Hepatocyte (in vitro differentiated cells): Measurements from ENCODE around the gene NUDT16L1. TPM values are rescaled to one million over a fixed set of nuclear protein-coding genes. Genes with fewer than 3 reads are reported as not detected.

Experiments used
- DNase-seq: peaks from one replicate; pipeline ENCODE4 v3.0.0-alpha.2; 2016; ENCODE audit warnings: low spot score
- H2AFZ ChIP-seq: fragments of 200-600 bp; sonication (generic); 2 replicates; pipeline ENCODE4 v1.6.0; 2016; ENCODE audit warnings: antibody characterized with exemption, mild to moderate bottlenecking
- H3K27ac ChIP-seq: fragments of 200-600 bp; sonication (generic); 2 replicates; pipeline ENCODE4 v1.5.1; 2016; ENCODE audit warnings: mild to moderate bottlenecking
- H3K27me3 ChIP-seq: fragments of 200-600 bp; sonication (generic); 2 replicates; pipeline ENCODE4 v1.6.1; 2016
- H3K36me3 ChIP-seq: fragments of 200-600 bp; sonication (generic); replicated peaks from 2 replicates; pipeline ENCODE4 v1.5.1; 2016; ENCODE audit warnings: low read depth; ENCODE audit not compliant: insufficient read depth
- H3K4me1 ChIP-seq: fragments of 200-600 bp; sonication (generic); 2 replicates; pipeline ENCODE4 v1.5.1; 2016; ENCODE audit warnings: mild to moderate bottlenecking, moderate library complexity; ENCODE audit not compliant: insufficient read depth
- H3K4me2 ChIP-seq: fragments of 200-600 bp; sonication (generic); 2 replicates; pipeline ENCODE4 v1.6.0; 2016
- H3K4me3 ChIP-seq: fragments of 200-600 bp; sonication (generic); 2 replicates; pipeline ENCODE4 v1.5.1; 2016; ENCODE audit warnings: mild to moderate bottlenecking
- H3K79me2 ChIP-seq: fragments of 200-600 bp; sonication (generic); 2 replicates; pipeline ENCODE4 v1.6.0; 2017; ENCODE audit warnings: mild to moderate bottlenecking
- H3K9me2 ChIP-seq: fragments of 200-600 bp; sonication (generic); replicated peaks from 2 replicates; pipeline ENCODE4 v1.6.0; 2017; ENCODE audit warnings: mild to moderate bottlenecking; ENCODE audit not compliant: insufficient read depth
- H3K9me3 ChIP-seq: fragments of 200-600 bp; sonication (generic); 2 replicates; pipeline ENCODE4 v1.5.1; 2016; ENCODE audit warnings: low read depth, mild to moderate bottlenecking
- H4K20me1 ChIP-seq: fragments of 200-600 bp; sonication (generic); 2 replicates; pipeline ENCODE4 v1.6.0; 2016; ENCODE audit warnings: mild to moderate bottlenecking; ENCODE audit not compliant: insufficient read depth, poor library complexity, severe bottlenecking
- EZH2 ChIP-seq: fragments of 200-600 bp; sonication (generic); IDR thresholded peaks from 2 replicates; pipeline ENCODE4 v1.6.1; 2016; ENCODE audit warnings: antibody characterized with exemption, mild to moderate bottlenecking, borderline replicate concordance
- EZH2phosphoT487 ChIP-seq: fragments of 200-600 bp; sonication (generic); IDR thresholded peaks from one replicate; pipeline ENCODE4 v1.6.1; 2018; ENCODE audit warnings: antibody characterized with exemption, mild to moderate bottlenecking, low read depth, moderate library complexity; ENCODE audit not compliant: unreplicated experiment, severe bottlenecking
- WGBS: methylation state at CpG from one replicate; pipeline ENCODE4 v1.1.6; 2016; ENCODE audit warnings: low lambda C conversion rate; ENCODE audit errors: missing lambda C conversion rate; 5-methylcytosine and 5-hydroxymethylcytosine counted together
- polyA plus RNA-seq: library from polyadenylated mRNA; unstranded; fragments of >200 nt; fragmentation: Nextera tagmentation; extraction: Ambion mirVana; gene quantifications from 2 replicates; pipeline ENCODE4 v1.2.1, GENCODE V29; 2016
- total RNA-seq: library from RNA; depleted of rRNA; stranded (reverse); fragments of >200 nt; gene quantifications from 2 replicates; pipeline ENCODE4 v1.2.3, GENCODE V29; 2014
- TF ChIP-seq, protein P1 (sequence below): fragments of 200-600 bp; sonication (generic); IDR thresholded peaks from 2 replicates; pipeline ENCODE4 v1.5.1; 2016; ENCODE audit warnings: antibody characterized with exemption, mild to moderate bottlenecking; ENCODE audit not compliant: poor library complexity

NUDT16L1 gene
- total and polyA plus RNA-seq, 2 experiments from 2014 or later, result 54.8 to 80.5 TPM

DNA sequence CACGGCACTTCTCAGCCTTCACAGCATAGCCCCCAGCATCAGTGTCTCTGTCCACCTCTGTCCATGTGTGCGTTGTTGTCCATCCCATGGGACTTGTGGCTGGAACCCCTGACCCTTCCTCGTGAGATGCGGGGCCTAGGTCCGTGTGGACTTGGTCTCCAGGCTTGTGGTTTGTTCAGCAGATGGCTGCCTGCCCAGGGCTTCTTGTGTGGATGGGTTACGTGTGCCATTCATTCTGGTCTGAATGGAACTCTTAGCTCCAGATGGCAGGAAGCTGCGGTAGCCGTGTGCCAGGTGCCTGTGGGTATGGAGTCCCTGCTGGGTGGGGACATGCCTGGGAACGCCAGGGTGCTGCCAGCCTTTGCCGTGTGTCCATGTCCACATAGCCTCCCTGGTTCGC is 31.7 kb upstream of the NUDT16L1 start:
- 88% methylated on average over 11 of the region's 11 CpGs for WGBS
- H3K9me2 ChIP-seq, result no peaks in the 10 kb centered on the region
- no peak for DNase-seq
- H2AFZ ChIP-seq, result no peak overlapping the region
- no peaks in the 10 kb centered on the region for H3K27me3 ChIP-seq
- no peaks in the 10 kb centered on the region for H4K20me1 ChIP-seq
- no peak for TF ChIP-seq EZH2
- TF ChIP-seq, protein P1, sequence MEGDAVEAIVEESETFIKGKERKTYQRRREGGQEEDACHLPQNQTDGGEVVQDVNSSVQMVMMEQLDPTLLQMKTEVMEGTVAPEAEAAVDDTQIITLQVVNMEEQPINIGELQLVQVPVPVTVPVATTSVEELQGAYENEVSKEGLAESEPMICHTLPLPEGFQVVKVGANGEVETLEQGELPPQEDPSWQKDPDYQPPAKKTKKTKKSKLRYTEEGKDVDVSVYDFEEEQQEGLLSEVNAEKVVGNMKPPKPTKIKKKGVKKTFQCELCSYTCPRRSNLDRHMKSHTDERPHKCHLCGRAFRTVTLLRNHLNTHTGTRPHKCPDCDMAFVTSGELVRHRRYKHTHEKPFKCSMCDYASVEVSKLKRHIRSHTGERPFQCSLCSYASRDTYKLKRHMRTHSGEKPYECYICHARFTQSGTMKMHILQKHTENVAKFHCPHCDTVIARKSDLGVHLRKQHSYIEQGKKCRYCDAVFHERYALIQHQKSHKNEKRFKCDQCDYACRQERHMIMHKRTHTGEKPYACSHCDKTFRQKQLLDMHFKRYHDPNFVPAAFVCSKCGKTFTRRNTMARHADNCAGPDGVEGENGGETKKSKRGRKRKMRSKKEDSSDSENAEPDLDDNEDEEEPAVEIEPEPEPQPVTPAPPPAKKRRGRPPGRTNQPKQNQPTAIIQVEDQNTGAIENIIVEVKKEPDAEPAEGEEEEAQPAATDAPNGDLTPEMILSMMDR, result no peak
- TF ChIP-seq EZH2phosphoT487, result no peak
- no peaks in the 10 kb centered on the region for H3K9me3 ChIP-seq
- H3K4me2 ChIP-seq, result no peak overlapping the region
- no peaks in the 10 kb centered on the region for H3K36me3 ChIP-seq
- H3K4me1 ChIP-seq, result no peaks in the 10 kb centered on the region
- H3K79me2 ChIP-seq, result peaks cover 16% of the 10 kb centered on the region
- no peak overlapping the region for H3K27ac ChIP-seq
- H3K4me3 ChIP-seq, result no peak overlapping the region

DNA sequence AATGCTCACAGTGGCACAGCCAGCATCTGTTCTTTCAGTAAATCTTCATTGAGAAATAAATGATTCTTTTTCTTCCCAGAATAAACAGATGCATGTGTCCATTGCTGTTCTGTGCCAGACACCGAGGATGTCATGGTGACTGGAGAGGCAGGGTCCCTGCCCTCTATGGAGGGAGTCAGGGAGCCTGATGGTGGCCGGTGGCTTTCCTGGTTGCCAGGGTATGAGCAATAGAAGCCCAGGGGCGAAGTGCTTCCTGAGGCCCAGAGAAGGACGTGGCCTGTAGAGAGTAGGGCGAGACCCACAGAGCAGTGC is 29.9 kb upstream of the NUDT16L1 start:
- no peaks in the 10 kb centered on the region for H3K9me3 ChIP-seq
- H3K36me3 ChIP-seq, result no peaks in the 10 kb centered on the region
- H3K27me3 ChIP-seq, result no peaks in the 10 kb centered on the region
- no peak for DNase-seq
- WGBS, result 82% methylated on average over 5 of the region's 5 CpGs
- H2AFZ ChIP-seq, result no peak overlapping the region
- no peaks in the 10 kb centered on the region for H3K4me1 ChIP-seq
- H3K9me2 ChIP-seq, result no peaks in the 10 kb centered on the region
- H3K79me2 ChIP-seq, result peaks cover 13% of the 10 kb centered on the region
- TF ChIP-seq EZH2 (no peak), EZH2phosphoT487 (no peak)
- TF ChIP-seq, protein P1, result no peak
- H3K4me3 ChIP-seq, result no peak overlapping the region
- H3K27ac ChIP-seq, result peak overlapping the region; percentile 55
- no peak overlapping the region for H3K4me2 ChIP-seq
- no peaks in the 10 kb centered on the region for H4K20me1 ChIP-seq

DNA sequence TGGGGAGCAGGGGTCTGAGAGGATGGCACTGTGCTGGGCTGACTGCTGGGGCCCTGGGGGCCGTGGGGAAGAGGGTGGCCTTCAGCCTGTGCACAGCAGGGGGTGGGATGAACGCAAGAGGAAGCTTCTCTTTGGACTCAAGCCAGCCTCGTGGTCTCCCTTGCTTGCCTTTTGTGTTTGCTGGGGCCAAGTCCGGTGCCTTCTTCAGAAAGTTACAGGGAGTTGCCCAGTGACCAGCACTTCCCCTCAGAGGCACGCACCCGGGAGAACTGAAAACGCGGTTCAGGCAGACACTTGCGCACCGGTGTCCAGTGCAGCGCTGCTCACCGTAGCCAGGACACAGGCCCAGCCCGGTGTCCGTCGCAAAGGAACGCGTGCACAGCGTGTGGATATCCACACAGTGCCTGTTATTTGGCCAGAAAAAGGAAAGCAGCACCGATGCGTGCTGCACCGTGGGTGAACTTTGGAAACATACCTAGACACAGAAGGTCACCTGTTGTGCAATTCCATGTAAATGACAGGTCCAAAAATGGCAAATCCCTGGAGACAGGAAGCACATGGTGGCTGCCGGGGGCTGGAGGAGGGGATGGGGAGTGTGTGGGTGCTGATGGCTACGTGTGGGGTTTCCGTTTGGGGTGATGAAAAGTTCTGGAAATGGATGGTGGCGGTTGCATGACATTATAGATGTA is 29.4 kb upstream of the NUDT16L1 start:
- TF ChIP-seq EZH2 (no peak), EZH2phosphoT487 (no peak)
- TF ChIP-seq, protein P1, result no peak
- Histone ChIP-seq H2AFZ (no peak overlapping the region), H3K9me2 (no peaks in the 10 kb centered on the region), H3K27ac (peak overlapping the region; percentile 55), H3K9me3 (no peaks in the 10 kb centered on the region), H3K79me2 (peaks cover 13% of the 10 kb centered on the region), H3K27me3 (no peaks in the 10 kb centered on the region), H3K36me3 (no peaks in the 10 kb centered on the region), H3K4me2 (no peak overlapping the region), H3K4me3 (no peak overlapping the region), H3K4me1 (no peaks in the 10 kb centered on the region), H4K20me1 (no peaks in the 10 kb centered on the region)
- no peak for DNase-seq
- 90% methylated on average over 24 of the region's 25 CpGs for WGBS
